VCaP (cell line): ENCODE measurements around the gene ABCB11.

Source experiments
- H3K27ac ChIP-seq: fragments of 450-650 bp; 2 replicates; pipeline ENCODE4 v1.5.1; 2017
- TF ChIP-seq, protein P1 (sequence below): fragments of 450-650 bp; conservative IDR thresholded peaks from 2 replicates; pipeline ENCODE4 v1.5.1; 2017; ENCODE audit warnings: mild to moderate bottlenecking, moderate library complexity

The ABCB11 gene

GRCh38 chr2:169050476-169051240 lies 19.5 kb upstream of the ABCB11 start:
- TF ChIP-seq, protein P1, sequence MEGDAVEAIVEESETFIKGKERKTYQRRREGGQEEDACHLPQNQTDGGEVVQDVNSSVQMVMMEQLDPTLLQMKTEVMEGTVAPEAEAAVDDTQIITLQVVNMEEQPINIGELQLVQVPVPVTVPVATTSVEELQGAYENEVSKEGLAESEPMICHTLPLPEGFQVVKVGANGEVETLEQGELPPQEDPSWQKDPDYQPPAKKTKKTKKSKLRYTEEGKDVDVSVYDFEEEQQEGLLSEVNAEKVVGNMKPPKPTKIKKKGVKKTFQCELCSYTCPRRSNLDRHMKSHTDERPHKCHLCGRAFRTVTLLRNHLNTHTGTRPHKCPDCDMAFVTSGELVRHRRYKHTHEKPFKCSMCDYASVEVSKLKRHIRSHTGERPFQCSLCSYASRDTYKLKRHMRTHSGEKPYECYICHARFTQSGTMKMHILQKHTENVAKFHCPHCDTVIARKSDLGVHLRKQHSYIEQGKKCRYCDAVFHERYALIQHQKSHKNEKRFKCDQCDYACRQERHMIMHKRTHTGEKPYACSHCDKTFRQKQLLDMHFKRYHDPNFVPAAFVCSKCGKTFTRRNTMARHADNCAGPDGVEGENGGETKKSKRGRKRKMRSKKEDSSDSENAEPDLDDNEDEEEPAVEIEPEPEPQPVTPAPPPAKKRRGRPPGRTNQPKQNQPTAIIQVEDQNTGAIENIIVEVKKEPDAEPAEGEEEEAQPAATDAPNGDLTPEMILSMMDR = no peak
- no peak overlapping the region for H3K27ac ChIP-seq

GRCh38 chr2:169049142-169049541 lies 18.0 kb upstream of the ABCB11 start:
- TF ChIP-seq, protein P1 = no peak
- no peak overlapping the region for H3K27ac ChIP-seq

DNA sequence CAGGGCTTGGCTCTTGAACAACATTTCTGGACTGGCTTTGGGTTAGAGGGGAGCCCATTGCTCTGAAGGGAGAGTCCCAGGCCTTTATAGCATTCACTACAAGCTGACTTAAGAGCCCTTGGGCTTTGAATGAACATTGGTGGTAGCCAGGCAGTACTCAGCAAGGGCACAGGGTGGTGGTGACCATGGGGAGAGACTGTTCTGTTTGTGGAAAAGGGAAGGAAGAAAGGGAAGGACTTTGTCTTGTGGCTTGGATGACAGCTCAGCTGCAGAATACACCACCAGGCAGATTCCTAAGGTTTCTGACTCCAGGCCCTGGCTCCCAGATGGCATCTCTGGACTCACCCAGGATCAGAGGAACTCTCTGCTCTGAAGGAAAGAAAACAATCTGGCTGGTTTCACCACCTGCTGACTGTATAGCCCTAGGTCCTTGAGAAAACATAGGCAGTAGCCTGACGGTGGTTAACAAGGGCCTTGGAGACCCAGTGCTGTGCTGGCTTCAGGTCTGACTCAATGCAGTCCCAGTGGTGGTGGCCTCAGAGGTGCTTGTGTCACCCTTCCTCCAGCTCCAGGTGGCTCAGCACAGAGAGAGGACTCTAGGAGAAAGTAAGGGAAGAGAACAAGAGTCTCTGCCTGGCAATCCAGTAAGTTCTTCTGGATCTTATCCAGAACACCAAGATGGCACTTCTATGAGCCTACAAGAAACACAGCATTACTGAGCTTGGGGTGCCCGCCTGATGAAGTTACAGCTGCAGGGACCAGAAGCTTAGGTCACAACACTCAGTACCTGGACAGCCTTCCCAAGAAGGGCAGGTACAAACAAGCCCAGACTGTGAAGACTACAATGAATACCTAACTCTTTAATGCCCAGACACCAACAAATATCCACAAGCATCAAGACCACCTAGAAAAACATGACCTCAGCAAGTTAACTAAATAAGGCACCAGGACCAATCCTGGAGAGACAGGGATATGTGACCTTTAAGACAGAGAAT lies 16.4 kb upstream of the ABCB11 start:
- no peak overlapping the region for H3K27ac ChIP-seq
- TF ChIP-seq, protein P1 = no peak

DNA sequence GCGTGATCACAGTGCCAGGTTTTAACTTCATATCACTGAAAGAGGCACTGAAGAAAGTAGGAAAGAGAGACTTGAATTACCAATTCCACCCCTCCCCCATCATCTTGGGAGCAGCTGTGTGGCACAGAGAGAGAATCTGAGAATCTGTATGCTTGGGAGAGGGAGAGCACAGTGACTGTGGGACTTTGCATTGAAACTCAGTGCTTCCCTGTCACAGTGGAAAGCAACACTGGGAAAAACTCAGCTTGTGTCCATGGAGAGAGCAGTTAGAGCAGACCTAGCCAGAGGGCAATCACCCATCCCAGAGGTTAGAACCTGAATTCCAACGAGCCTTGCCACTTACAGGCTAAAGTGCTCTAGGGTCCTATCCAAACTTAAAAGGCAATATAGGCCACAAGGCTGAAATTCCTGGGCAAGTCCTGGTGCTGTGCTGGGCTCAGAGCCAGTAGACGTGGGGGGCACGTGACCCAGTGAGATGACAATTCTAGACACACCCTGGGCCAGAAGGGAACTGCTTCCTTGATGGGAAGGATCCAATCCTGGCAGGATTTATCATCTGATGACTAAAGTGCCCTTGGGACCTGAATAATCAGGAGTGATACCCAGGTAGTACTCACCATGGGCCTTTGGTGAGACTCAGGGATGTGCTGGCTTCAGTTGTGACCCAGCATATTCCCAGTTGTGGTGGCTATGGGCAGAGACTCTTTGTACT lies 15.5 kb upstream of the ABCB11 start:
- TF ChIP-seq, protein P1 = no peak
- no peak overlapping the region for H3K27ac ChIP-seq

GRCh38 chr2:169042856-169043255 lies 11.7 kb upstream of the ABCB11 start:
- H3K27ac ChIP-seq = no peak overlapping the region

DNA sequence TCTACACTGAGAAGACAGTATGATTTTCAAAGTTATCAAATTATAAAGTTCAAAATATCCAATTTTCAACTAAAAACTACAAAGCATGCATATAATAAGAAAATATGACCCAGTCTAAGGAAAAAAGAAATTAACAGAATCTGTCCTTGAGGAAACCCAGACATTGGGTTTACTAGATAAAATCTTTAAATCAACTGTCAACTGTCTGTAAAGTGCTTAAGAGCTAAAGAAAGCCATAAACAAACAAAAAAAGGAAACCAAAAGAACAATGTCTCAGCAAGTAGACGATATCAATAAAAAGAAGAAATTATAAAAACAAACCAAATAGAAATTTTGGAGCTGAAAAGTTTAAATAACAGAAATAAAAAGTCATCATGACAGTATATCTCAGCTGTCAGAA lies 10.5 kb upstream of the ABCB11 start:
- no peak overlapping the region for H3K27ac ChIP-seq
- TF ChIP-seq, protein P1 = no peak

More at GRCh38 chr2:169042856-169043255, 11.7 kb upstream of the ABCB11 start:
- TF ChIP-seq, protein P1 = no peak

DNA sequence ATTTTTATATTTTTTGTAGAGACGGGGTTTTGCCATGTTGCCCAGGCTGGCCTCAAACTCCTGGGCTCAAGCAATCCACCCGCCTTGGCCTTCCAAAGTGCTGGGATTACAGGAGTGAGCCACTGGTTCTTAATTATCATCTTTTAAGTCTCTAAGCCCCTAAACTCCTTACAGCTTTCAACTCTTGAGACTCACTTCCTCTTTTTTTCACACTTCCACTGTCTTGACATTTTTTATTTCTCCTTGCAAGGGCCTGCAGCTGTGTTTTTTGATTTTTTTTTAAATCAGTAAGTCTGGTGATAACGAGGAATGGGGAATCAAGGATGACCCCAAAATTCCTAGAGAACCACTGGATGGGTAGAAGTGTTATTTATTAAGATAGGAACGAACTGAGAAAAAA lies 8.6 kb upstream of the ABCB11 start:
- no peak overlapping the region for H3K27ac ChIP-seq
- TF ChIP-seq, protein P1 = no peak
